Measurements from ENCODE around the gene FAT2.

Gene FAT2

GRCh38 chr5:151551985-151552384, 39.1 kb downstream of the FAT2 start:
- no peak for DNase-seq

DNA sequence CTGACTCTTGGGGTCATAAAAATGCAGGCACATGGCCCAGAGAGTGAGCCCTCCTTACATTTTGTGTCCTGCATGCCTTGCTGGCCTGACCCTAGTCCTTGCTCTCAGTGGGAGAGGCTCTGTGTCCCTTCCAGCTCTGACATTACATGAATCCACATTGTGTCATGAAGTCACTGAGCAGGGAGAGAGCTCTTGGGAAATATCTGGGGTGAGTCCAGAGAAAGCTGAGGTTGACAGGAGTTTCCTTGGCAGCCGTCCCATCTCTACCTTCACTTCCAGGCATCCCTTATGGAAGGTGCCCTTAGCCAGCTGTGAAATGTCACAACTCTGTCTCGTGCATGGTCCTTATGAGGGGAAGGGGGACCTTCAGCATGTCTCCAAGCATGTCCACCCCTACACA, 41.0 kb downstream of the FAT2 start:
- DNase-seq: no peak

- no peak for DNase-seq
Measured at GRCh38 chr5:151549713-151550112, 41.4 kb downstream of the FAT2 start.

DNA sequence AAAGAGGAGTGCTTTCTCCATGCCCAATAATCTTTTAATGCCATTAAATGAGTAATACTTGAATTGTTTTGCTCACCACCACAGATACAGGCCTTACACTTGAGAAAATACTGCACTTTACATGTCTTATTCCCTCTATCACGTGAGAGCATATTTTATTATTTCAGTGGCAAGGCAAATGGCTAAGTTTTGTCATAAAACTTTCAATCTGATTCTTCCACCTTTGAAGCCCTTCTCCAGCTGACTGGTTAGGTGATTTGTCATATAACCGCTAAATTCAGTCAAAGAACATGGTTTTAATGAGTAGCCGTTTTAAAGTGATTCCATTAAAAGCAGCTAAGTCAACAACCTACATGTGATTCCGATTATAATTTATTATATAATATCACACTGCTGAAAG, 43.8 kb downstream of the FAT2 start:
- DNase-seq: no peak

DNA sequence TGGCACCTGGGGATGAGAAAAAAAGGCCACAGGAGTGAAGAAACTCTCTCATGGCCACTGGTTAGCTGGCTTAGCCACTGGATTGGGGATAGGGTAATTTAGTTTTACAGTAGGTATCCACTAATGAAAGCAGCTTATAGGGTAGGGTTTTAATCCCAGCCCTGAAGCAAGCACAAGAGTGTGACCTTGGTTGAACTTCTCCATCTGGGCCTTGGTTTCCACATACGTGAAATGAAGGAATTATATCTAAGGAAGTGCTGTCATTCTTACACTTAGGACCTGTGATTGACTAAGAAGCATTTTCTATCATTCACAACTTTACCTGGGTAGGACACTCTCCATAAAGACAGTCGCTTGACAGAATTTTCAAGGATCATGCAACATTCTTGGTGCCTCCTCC, 49.6 kb downstream of the FAT2 start:
- DNase-seq: no peak
